ENCODE data around the gene MOSPD3.

Gene MOSPD3

GRCh38 chr7:100567031-100567730 is 45.2 kb upstream of the MOSPD3 start:
- H3K4me3 ChIP-seq (ENCODE audit: low read depth, low read length) = no peak overlapping the region
- DNase-seq (ENCODE audit: low read depth, low spot score) = peak; percentile 37
- no peak for TF ChIP-seq CTCF (IDR thresholded peaks at IDR 0.05; ENCODE audit: low read depth, low read length)
- in situ Hi-C loops (cut with HindIII; ENCODE audit: low sequenced_read_pairs) = no loop called here

GRCh38 chr7:100567751-100568175 is 44.6 kb upstream of the MOSPD3 start:
- in situ Hi-C loops (cut with HindIII; ENCODE audit: low sequenced_read_pairs) = no loop called here
- TF ChIP-seq CTCF (IDR thresholded peaks at IDR 0.05; ENCODE audit: low read depth, low read length) = no peak
- no peak overlapping the region for H3K4me3 ChIP-seq (ENCODE audit: low read depth, low read length)
- no peak for DNase-seq (ENCODE audit: low read depth, low spot score)

DNA sequence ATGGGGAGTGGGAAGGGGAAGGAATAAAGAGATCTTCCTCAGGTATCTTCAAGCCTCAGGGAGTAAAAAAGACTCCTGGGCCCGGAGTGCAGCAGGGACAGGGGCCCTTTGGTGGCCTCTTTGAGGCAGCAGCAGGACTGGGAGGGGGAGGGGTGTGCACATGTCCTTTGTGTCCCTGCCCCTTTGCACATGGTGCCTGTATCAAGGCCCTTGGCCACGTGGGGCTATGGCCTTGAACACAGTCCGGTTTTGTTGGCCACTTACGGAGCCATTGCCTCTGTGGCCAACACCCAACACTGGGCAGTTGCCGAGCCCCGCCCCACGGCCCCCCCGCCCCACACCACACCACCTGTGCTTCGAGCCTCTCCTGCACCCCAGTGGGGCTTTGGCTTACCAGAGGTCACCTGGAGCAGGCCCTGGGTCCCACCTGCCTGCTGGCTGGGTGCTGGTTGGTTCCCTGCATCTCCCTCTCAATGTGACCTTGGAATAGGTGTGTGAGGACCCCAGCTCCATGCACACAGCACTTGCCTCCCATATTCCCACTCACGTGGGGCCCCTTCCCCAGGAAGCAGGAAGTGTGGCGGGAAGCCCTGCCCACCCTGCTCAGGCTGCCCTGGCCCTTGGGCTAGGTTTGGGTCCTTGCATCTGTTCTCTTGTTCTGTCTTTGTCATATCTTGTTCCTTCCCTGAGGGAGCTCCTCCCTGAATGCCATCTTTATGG is 44.0 kb upstream of the MOSPD3 start:
- TF ChIP-seq CTCF (IDR thresholded peaks at IDR 0.05; ENCODE audit: low read depth, low read length) = no peak
- in situ Hi-C loops (cut with HindIII; ENCODE audit: low sequenced_read_pairs) = no loop called here
- no peak for DNase-seq (ENCODE audit: low read depth, low spot score)
- H3K4me3 ChIP-seq (ENCODE audit: low read depth, low read length) = no peak overlapping the region

GRCh38 chr7:100568896-100569844 is 43.2 kb upstream of the MOSPD3 start:
- DNase-seq (ENCODE audit: low read depth, low spot score) = peak; percentile 36
- no peak overlapping the region for H3K4me3 ChIP-seq (ENCODE audit: low read depth, low read length)
- TF ChIP-seq CTCF (IDR thresholded peaks at IDR 0.05; ENCODE audit: low read depth, low read length) = peak; percentile 43
- in situ Hi-C loops (cut with HindIII; ENCODE audit: low sequenced_read_pairs) = no loop called here

- no peak for TF ChIP-seq CTCF (IDR thresholded peaks at IDR 0.05; ENCODE audit: low read depth, low read length)
- H3K4me3 ChIP-seq (ENCODE audit: low read depth, low read length) = no peak overlapping the region
- DNase-seq (ENCODE audit: low read depth, low spot score) = no peak
- in situ Hi-C loops (cut with HindIII; ENCODE audit: low sequenced_read_pairs) = no loop called here
Observed at GRCh38 chr7:100570954-100571828, 41.1 kb upstream of the MOSPD3 start.

DNA sequence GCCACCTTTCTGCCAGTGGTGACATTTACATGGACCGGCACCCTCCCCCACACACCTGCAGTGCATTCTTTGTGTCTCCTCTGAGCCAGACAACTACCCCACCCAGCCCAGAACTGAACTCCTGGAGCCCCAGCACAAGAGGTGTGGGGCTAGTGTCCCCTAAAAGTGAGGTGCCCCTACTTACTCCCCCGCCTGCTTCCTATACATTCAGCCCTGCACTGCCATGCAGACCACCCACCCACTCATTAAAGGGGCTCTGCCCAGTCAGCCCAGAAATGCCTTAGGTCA is 40.6 kb upstream of the MOSPD3 start:
- TF ChIP-seq CTCF (IDR thresholded peaks at IDR 0.05; ENCODE audit: low read depth, low read length) = no peak
- DNase-seq (ENCODE audit: low read depth, low spot score) = no peak
- in situ Hi-C loops (cut with HindIII; ENCODE audit: low sequenced_read_pairs) = no loop called here
- H3K4me3 ChIP-seq (ENCODE audit: low read depth, low read length) = no peak overlapping the region

All from astrocyte of the spinal cord (primary cell).